Osteocyte (in vitro differentiated cells): ENCODE data around the gene FUT2. TPM values are rescaled to one million over a fixed set of nuclear protein-coding genes. Genes with fewer than 3 reads are reported as not detected.

ENCODE experiments used
- DNase-seq: peaks from one replicate; pipeline ENCODE4 v3.0.0; 2021; ENCODE audit warnings: mixed read lengths; ENCODE audit not compliant: unreplicated experiment; ENCODE audit errors: extremely low spot score
- H3K27ac Mint-ChIP-seq: one replicate; pipeline ENCODE4 v1.8.0; 2021; ENCODE audit warnings: mild to moderate bottlenecking, mixed read lengths; ENCODE audit not compliant: unreplicated experiment
- H3K27me3 Mint-ChIP-seq: one replicate; pipeline ENCODE4 v1.8.0; 2021; ENCODE audit warnings: mixed read lengths; ENCODE audit not compliant: unreplicated experiment
- H3K36me3 Mint-ChIP-seq: one replicate; pipeline ENCODE4 v1.8.0; 2021; ENCODE audit warnings: mixed read lengths; ENCODE audit not compliant: unreplicated experiment
- H3K4me1 Mint-ChIP-seq: one replicate; pipeline ENCODE4 v1.8.0; 2021; ENCODE audit warnings: mixed read lengths; ENCODE audit not compliant: unreplicated experiment
- H3K4me3 Mint-ChIP-seq: one replicate; pipeline ENCODE4 v1.8.0; 2021; ENCODE audit warnings: mild to moderate bottlenecking, moderate library complexity, mixed read lengths; ENCODE audit not compliant: unreplicated experiment
- H3K9me3 Mint-ChIP-seq: one replicate; pipeline ENCODE4 v1.8.0; 2021; ENCODE audit warnings: mixed read lengths; ENCODE audit not compliant: unreplicated experiment
- total RNA-seq: library from RNA; stranded (reverse); gene quantifications from 2 replicates; pipeline ENCODE4 v1.2.1, GENCODE V29; 2021
- TF ChIP-seq, protein P1 (sequence below): fragments of 200-600 bp; sonication (generic); IDR thresholded peaks from 2 replicates; pipeline ENCODE4 v1.5.0; 2021; ENCODE audit warnings: antibody characterized with exemption, mild to moderate bottlenecking, moderate library complexity

Gene FUT2
- total RNA-seq, 1 donor from 2014 or later, result not detected

DNA sequence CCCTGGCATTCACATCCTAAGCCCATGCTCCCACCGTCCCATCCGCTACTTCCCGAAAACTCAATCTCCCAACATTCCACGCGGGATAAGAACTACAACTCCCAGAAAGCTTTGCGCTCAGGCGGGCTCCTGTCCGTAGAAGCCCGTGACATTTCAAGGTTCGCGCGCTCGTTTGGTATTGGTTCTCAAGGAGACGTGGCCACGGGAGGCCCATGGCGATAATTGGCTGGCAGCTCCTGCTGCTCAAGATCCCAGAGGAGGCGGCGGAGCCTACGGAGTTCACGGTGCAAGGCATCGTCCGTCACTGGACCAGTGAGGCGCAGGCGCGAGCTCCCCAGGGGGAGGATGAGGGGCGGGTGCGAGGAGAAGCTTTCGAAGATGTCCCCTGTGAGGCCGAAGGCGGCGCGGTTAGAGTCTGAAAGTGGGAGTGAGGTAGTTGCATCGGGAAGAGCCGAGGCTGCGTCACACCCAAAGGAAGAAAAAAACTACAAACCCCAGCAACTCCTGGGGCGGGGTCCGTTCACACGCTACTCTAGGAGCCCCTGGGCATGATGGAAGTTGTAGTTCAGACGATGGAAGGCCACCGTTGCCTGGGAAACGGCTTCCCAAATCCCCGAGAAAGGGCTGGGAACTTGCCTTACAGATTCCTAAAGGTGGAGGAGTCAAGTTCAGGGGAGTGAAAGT, 25.0 kb downstream of the FUT2 start:
- Mint-ChIP-seq H3K4me1 (peaks cover 41% of the 10 kb centered on the region), H3K27ac (peak overlapping the region; percentile 99), H3K9me3 (peaks cover 7% of the 10 kb centered on the region), H3K27me3 (no peaks in the 10 kb centered on the region), H3K36me3 (no peaks in the 10 kb centered on the region), H3K4me3 (peak overlapping the region; percentile 96)
- DNase-seq, result peak; percentile 99
- TF ChIP-seq, protein P1, sequence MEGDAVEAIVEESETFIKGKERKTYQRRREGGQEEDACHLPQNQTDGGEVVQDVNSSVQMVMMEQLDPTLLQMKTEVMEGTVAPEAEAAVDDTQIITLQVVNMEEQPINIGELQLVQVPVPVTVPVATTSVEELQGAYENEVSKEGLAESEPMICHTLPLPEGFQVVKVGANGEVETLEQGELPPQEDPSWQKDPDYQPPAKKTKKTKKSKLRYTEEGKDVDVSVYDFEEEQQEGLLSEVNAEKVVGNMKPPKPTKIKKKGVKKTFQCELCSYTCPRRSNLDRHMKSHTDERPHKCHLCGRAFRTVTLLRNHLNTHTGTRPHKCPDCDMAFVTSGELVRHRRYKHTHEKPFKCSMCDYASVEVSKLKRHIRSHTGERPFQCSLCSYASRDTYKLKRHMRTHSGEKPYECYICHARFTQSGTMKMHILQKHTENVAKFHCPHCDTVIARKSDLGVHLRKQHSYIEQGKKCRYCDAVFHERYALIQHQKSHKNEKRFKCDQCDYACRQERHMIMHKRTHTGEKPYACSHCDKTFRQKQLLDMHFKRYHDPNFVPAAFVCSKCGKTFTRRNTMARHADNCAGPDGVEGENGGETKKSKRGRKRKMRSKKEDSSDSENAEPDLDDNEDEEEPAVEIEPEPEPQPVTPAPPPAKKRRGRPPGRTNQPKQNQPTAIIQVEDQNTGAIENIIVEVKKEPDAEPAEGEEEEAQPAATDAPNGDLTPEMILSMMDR, result no peak

DNA sequence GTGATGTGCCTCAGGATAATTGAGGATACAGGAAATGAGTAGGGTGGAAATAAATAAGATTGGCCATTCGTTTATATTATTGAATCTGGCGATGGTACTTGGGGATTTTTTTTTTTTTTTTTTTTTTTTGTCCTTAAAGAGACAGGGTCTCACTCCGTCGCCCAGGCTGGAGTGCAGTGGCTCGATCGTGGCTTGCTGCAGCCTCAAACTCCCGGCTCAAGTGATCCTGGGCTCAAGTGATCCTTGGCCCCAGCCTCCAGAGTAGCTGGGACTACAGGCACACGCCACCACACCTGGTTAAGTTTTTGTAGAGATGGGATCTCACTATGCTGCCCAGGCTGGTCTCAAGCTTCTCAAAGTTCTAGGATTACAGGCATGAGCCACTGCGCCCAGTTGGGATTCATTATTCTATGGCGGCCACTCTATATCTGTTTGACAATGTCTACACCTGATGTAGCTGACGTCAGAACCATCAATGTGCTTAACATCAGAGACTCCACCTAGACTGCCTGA, 26.5 kb downstream of the FUT2 start:
- Mint-ChIP-seq H3K36me3 (no peaks in the 10 kb centered on the region), H3K27me3 (no peaks in the 10 kb centered on the region), H3K27ac (no peak overlapping the region), H3K9me3 (peaks cover 7% of the 10 kb centered on the region), H3K4me3 (no peak overlapping the region), H3K4me1 (peaks cover 27% of the 10 kb centered on the region)
- DNase-seq, result no peak
- TF ChIP-seq, protein P1, result no peak

DNA sequence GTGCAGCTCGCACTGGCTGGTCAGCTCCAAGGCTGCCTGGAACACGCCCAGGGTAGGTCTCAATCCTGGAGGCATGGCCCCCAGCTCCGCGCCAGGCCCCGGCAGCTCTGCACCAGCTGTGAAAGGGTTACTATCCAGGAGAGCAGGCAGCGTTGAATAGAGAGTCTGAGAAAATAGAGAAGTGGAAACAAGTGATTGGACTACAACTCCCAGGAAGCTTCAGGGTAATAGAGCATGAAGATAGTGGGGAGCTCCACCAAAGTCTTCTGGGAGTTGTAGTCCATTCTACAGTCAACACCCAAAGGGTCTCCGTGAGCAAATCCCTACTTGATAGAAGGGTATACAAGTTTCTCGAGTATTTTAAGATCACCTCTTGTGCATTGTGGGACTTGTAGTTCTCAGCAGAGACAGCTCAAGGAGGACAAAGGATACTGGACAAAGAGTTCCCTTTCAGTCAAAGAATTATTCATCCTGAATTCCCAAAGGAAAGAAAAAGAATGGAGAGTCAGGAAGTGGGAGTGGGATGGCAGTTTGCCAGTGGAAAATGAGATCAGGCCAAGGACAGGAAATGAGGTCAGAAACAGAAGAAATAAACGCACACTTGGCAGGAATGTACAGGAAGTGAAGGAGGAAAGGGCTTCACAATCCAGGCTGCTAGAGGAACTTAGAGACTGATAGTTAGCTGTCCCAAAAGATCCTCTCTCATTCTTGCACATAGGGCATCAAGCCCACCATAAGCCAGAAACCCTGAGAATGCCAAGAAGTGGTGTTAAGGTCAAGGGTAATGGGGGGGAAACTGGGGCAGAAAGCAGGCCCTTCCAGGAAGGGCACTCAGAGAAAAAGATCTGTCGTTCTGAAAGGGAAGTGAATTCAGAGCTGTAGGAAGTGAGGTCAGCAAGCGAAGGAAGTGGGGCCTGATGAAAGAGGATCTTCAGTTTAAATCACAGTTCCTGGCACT, 29.3 kb downstream of the FUT2 start:
- Mint-ChIP-seq H3K9me3 (peaks cover 7% of the 10 kb centered on the region), H3K27ac (peak overlapping the region; percentile 98), H3K4me3 (no peak overlapping the region), H3K36me3 (no peaks in the 10 kb centered on the region), H3K27me3 (no peaks in the 10 kb centered on the region), H3K4me1 (peaks cover 21% of the 10 kb centered on the region)
- no peak for DNase-seq
- TF ChIP-seq, protein P1, result no peak

DNA sequence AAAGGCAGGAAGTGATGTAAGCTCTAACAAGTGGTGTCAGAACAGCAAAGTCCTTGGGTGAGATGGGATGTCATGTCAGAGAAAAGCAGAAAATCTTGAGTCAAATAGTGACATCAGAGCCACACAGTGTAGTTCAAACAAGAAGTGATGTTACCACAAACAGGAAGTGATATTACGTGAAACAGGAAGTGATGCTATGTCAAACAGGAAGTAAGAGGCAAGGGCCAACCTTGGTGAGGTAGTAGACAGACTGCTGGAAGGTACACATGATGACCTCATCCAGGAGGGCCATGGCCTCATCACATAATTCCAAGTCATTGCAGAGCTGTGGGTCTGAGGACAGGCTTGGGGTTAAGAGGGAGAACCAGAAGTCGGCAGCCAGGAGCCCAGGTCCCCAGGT, 30.8 kb downstream of the FUT2 start:
- H3K36me3 Mint-ChIP-seq, result no peaks in the 10 kb centered on the region
- peaks cover 13% of the 10 kb centered on the region for H3K4me1 Mint-ChIP-seq
- no peak overlapping the region for H3K4me3 Mint-ChIP-seq
- H3K27ac Mint-ChIP-seq, result peak overlapping the region; percentile 21
- TF ChIP-seq, protein P1, result no peak
- H3K27me3 Mint-ChIP-seq, result no peaks in the 10 kb centered on the region
- H3K9me3 Mint-ChIP-seq, result peaks cover 7% of the 10 kb centered on the region
- no peak for DNase-seq
